Neural progenitor cell (in vitro differentiated cells): ENCODE results near the gene TSHZ1.

ENCODE experiments used
- CTCF ChIP-seq: fragments of 200-600 bp; sonication (generic); IDR thresholded peaks from 2 replicates; pipeline ENCODE4 v1.5.1; 2017; ENCODE audit warnings: antibody characterized with exemption, mild to moderate bottlenecking
- EZH2 ChIP-seq: fragments of 200-600 bp; sonication (generic); IDR thresholded peaks from 2 replicates; pipeline ENCODE4 v1.6.1; 2017; ENCODE audit warnings: antibody characterized with exemption, mild to moderate bottlenecking, moderate library complexity

GRCh38 chr18:75321431-75321830 is 110.8 kb downstream of the TSHZ1 start:
- TF ChIP-seq CTCF (no peak), EZH2 (no peak)
